NCI-H187 (cell line): ENCODE results near the gene SAPCD1.

Experiments
- DNase-seq, 2 experiments: peaks; one replicate each; lab custom pipeline; 2025; lab: John Stamatoyannopoulos, UW

SAPCD1 gene

GRCh38 chr6:31762356-31762755 lies at the start of gene SAPCD1:
TSS of gene SAPCD1 (plus strand) at chr6:31762656. CDS start at chr6:31763055, 399 bp downstream.
- no peak for DNase-seq

GRCh38 chr6:31713465-31713864 lies 49.0 kb upstream of the SAPCD1 start:
- no peak for DNase-seq

- no peak for DNase-seq
These were observed 48.3 kb upstream of the SAPCD1 start for GRCh38 chr6:31713991-31714684.

- no peak for DNase-seq
These were observed 47.2 kb upstream of the SAPCD1 start, which contains the start of gene LY6G6D for GRCh38 chr6:31715022-31715958. TSS of gene LY6G6D (plus strand) at chr6:31715348. CDS start at chr6:31715356, 8 bp downstream.

- no peak for DNase-seq
These were observed 44.8 kb upstream of the SAPCD1 start for GRCh38 chr6:31717499-31718222.

- DNase-seq: no peak
These were observed 44.2 kb upstream of the SAPCD1 start for GRCh38 chr6:31718265-31718664.

- no peak for DNase-seq
These were observed 43.5 kb upstream of the SAPCD1 start for GRCh38 chr6:31719001-31719400.

- no peak for DNase-seq
These were observed 42.2 kb upstream of the SAPCD1 start for GRCh38 chr6:31720196-31720770.

GRCh38 chr6:31721351-31722020 lies 41.0 kb upstream of the SAPCD1 start, which contains the start of gene LY6G6C:
TSS of gene LY6G6C (minus strand) at chr6:31721746. CDS start at chr6:31721679, 67 bp downstream.
- no peak for DNase-seq

GRCh38 chr6:31722173-31722572 lies 40.3 kb upstream of the SAPCD1 start:
- DNase-seq: no peak

GRCh38 chr6:31723245-31723979 lies 39.0 kb upstream of the SAPCD1 start, which contains the start of gene MPIG6B:
TSS of gene MPIG6B (plus strand) at chr6:31723373. CDS start at chr6:31723384, 11 bp downstream.
- no peak for DNase-seq

- no peak for DNase-seq
These were observed 38.3 kb upstream of the SAPCD1 start for GRCh38 chr6:31723980-31724691.

- DNase-seq: no peak
These were observed 36.7 kb upstream of the SAPCD1 start for GRCh38 chr6:31725502-31726350.

GRCh38 chr6:31727034-31727716 lies 35.3 kb upstream of the SAPCD1 start:
- DNase-seq: no peak

- no peak for DNase-seq
These were observed 34.5 kb upstream of the SAPCD1 start for GRCh38 chr6:31727717-31728671.

- no peak for DNase-seq
These were observed 33.5 kb upstream of the SAPCD1 start, which contains the start of gene DDAH2 for GRCh38 chr6:31728767-31729514. TSS of gene DDAH2 (minus strand) at chr6:31729299. CDS start at chr6:31729161, 138 bp downstream.
